ENCODE results near the gene EAF1. TPM values are rescaled to one million over a fixed set of nuclear protein-coding genes. Genes with fewer than 3 reads are reported as not detected.

EAF1 gene
- total and polyA plus RNA-seq, 2 of the 8 experiments (the other 6 are each of a cell fraction or from before 2014, with no cell fraction given), result 13.9 to 26.8 TPM

DNA sequence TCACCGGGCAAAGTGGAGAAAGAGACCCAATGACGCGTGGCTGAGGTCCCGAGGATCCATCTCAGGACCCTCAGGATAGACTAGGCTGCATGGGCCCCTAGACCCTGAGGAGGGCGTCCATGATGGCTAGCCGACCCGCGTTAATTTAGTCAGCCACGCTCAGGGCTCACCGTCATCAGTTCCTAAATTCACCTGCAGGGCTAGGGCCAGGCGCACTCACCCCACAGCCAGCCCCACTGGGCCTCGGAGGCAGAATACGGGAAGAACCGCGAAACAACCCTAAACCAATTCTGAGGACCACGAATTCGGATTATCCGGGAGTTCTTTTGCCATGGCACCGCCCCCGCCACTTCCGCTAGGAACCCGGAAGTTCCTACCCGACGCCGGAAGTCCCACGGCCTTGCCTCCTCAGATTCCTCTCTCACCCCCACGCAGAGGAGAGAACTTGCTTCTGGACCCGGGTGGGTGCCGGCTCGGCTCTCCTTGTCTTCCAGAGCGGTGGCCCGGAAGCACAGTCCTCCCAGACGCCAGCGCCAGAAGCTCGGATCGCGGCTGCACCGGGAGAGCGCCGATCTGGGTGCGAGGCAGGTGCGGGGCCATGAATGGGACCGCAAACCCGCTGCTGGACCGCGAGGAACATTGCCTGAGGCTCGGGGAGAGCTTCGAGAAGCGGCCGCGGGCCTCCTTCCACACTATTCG, at the start of gene EAF1, which contains the start of gene METTL6 (continued):
- TF ChIP-seq SP2 (IDR thresholded peaks at IDR 0.05; ENCODE audit: low read length), result no peak
- TF ChIP-seq SIN3A (conservative IDR thresholded peaks at IDR 0.05 in 1 of 2, IDR thresholded peaks at IDR 0.05 in 1 of 2; ENCODE audit: low read depth in 1 of 2, low read length in 2 of 2), result peak; percentile 67 to 83; a peak in 3 of 4 replicates
- TF ChIP-seq CBX5 (IDR thresholded peaks at IDR 0.05; ENCODE audit: low read depth, low read length), result no peak
- TF ChIP-seq, protein P1, sequence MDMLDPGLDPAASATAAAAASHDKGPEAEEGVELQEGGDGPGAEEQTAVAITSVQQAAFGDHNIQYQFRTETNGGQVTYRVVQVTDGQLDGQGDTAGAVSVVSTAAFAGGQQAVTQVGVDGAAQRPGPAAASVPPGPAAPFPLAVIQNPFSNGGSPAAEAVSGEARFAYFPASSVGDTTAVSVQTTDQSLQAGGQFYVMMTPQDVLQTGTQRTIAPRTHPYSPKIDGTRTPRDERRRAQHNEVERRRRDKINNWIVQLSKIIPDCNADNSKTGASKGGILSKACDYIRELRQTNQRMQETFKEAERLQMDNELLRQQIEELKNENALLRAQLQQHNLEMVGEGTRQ (IDR thresholded peaks at IDR 0.05; ENCODE audit: low read length), result no peak
- TF ChIP-seq TCF12 (IDR thresholded peaks at IDR 0.05; ENCODE audit: low read depth, low read length), result no peak
- TF ChIP-seq NANOG (IDR thresholded peaks at IDR 0.05; ENCODE audit: insufficient read depth, low read depth, low read length, poor library complexity, severe bottlenecking), result no peak
- peak; percentile 81 for TF ChIP-seq TAF1 (IDR thresholded peaks at IDR 0.05; ENCODE audit: low read depth, low read length)
- TF ChIP-seq TEAD4 (IDR thresholded peaks at IDR 0.05; ENCODE audit: low read depth, low read length), result no peak
- TF ChIP-seq RBBP5 (IDR thresholded peaks at IDR 0.05; ENCODE audit: borderline replicate concordance, low read depth, low read length), result peak; percentile 89
- TF ChIP-seq SP4 (IDR thresholded peaks at IDR 0.05; ENCODE audit: low read length), result no peak
- no peak for TF ChIP-seq BCL11A (IDR thresholded peaks at IDR 0.05; ENCODE audit: low read depth in 2 of 2, low read length in 2 of 2)
- no peak for TF ChIP-seq BACH1 (IDR thresholded peaks at IDR 0.05; ENCODE audit: low read length)
- TF ChIP-seq, protein P2, sequence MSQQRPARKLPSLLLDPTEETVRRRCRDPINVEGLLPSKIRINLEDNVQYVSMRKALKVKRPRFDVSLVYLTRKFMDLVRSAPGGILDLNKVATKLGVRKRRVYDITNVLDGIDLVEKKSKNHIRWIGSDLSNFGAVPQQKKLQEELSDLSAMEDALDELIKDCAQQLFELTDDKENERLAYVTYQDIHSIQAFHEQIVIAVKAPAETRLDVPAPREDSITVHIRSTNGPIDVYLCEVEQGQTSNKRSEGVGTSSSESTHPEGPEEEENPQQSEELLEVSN (IDR thresholded peaks at IDR 0.05), result no peak
- TF ChIP-seq RAD21 (IDR thresholded peaks at IDR 0.05 in 1 of 2, conservative IDR thresholded peaks at IDR 0.05 in 1 of 2; ENCODE audit: low read depth in 2 of 2, low read length in 2 of 2), result 0 out of 4 replicates have a peak, but pooled peaks of 1 of the 2 experiments have one; percentile 10
- TF ChIP-seq PHF8 (conservative IDR thresholded peaks at IDR 0.05; ENCODE audit: low read depth, low read length), result peak; percentile 83

Data from H1 (cell line).